ENCODE results near the gene TMEM61. TPM values are rescaled to one million over a fixed set of nuclear protein-coding genes. Genes with fewer than 3 reads are reported as not detected.
A peak's percentile ranks its signal among the peaks of the same experiment; 100 is the strongest.

The TMEM61 gene
- total RNA-seq, 1 donor from 2014 or later: not detected

GRCh38 chr1:54952950-54953718 is 27.3 kb upstream of the TMEM61 start:
- H3K4me3 Mint-ChIP-seq (ENCODE audit: unreplicated experiment): no peak overlapping the region
- DNase-seq (ENCODE audit: low spot score): no peak
- peaks cover 35% of the 10 kb centered on the region for H3K4me1 Mint-ChIP-seq (ENCODE audit: low read depth)

GRCh38 chr1:54953846-54954245 is 26.6 kb upstream of the TMEM61 start:
- peaks cover 22% of the 10 kb centered on the region for H3K9me3 Mint-ChIP-seq (ENCODE audit: low read depth)
- no peak for DNase-seq (ENCODE audit: low spot score)
- H3K27ac Mint-ChIP-seq (ENCODE audit: unreplicated experiment): no peak overlapping the region

More at GRCh38 chr1:54952950-54953718, 27.3 kb upstream of the TMEM61 start:
- H3K27me3 Mint-ChIP-seq (ENCODE audit: low read depth): no peaks in the 10 kb centered on the region
- H3K9me3 Mint-ChIP-seq (ENCODE audit: low read depth): peaks cover 15% of the 10 kb centered on the region
- H3K27ac Mint-ChIP-seq (ENCODE audit: unreplicated experiment): no peak overlapping the region
- H3K36me3 Mint-ChIP-seq (ENCODE audit: low read depth): peaks cover 3% of the 10 kb centered on the region
- TF ChIP-seq CTCF (IDR thresholded peaks at IDR 0.05): no peak

GRCh38 chr1:54955359-54955758 is 25.1 kb upstream of the TMEM61 start:
- Mint-ChIP-seq H3K4me3 (ENCODE audit: unreplicated experiment) (no peak overlapping the region), H3K27me3 (ENCODE audit: low read depth) (no peaks in the 10 kb centered on the region), H3K27ac (ENCODE audit: unreplicated experiment) (peak overlapping the region; percentile 60), H3K9me3 (ENCODE audit: low read depth) (peaks cover 23% of the 10 kb centered on the region), H3K4me1 (ENCODE audit: low read depth) (peaks cover 29% of the 10 kb centered on the region), H3K36me3 (ENCODE audit: low read depth) (peaks cover 3% of the 10 kb centered on the region)
- TF ChIP-seq CTCF (IDR thresholded peaks at IDR 0.05): no peak
- no peak for DNase-seq (ENCODE audit: low spot score)

More at GRCh38 chr1:54953846-54954245, 26.6 kb upstream of the TMEM61 start:
- Mint-ChIP-seq H3K4me1 (ENCODE audit: low read depth) (peaks cover 35% of the 10 kb centered on the region), H3K27me3 (ENCODE audit: low read depth) (no peaks in the 10 kb centered on the region), H3K4me3 (ENCODE audit: unreplicated experiment) (no peak overlapping the region), H3K36me3 (ENCODE audit: low read depth) (peaks cover 3% of the 10 kb centered on the region)
- TF ChIP-seq CTCF (IDR thresholded peaks at IDR 0.05): no peak

GRCh38 chr1:54956726-54957125 is 23.7 kb upstream of the TMEM61 start:
- Mint-ChIP-seq H3K27me3 (ENCODE audit: low read depth) (no peaks in the 10 kb centered on the region), H3K4me3 (ENCODE audit: unreplicated experiment) (no peak overlapping the region), H3K36me3 (ENCODE audit: low read depth) (peaks cover 3% of the 10 kb centered on the region), H3K4me1 (ENCODE audit: low read depth) (peaks cover 19% of the 10 kb centered on the region), H3K9me3 (ENCODE audit: low read depth) (peaks cover 23% of the 10 kb centered on the region), H3K27ac (ENCODE audit: unreplicated experiment) (no peak overlapping the region)
- DNase-seq (ENCODE audit: low spot score): no peak
- TF ChIP-seq CTCF (IDR thresholded peaks at IDR 0.05): no peak

- Mint-ChIP-seq H3K9me3 (ENCODE audit: low read depth) (peaks cover 23% of the 10 kb centered on the region), H3K4me1 (ENCODE audit: low read depth) (peaks cover 12% of the 10 kb centered on the region), H3K4me3 (ENCODE audit: unreplicated experiment) (no peak overlapping the region), H3K36me3 (ENCODE audit: low read depth) (peaks cover 3% of the 10 kb centered on the region), H3K27me3 (ENCODE audit: low read depth) (no peaks in the 10 kb centered on the region), H3K27ac (ENCODE audit: unreplicated experiment) (no peak overlapping the region)
- no peak for TF ChIP-seq CTCF (IDR thresholded peaks at IDR 0.05)
- no peak for DNase-seq (ENCODE audit: low spot score)
Measured at GRCh38 chr1:54959241-54959640, 21.2 kb upstream of the TMEM61 start.
